ENCODE data around the gene PPP2R1B.

The PPP2R1B gene

DNA sequence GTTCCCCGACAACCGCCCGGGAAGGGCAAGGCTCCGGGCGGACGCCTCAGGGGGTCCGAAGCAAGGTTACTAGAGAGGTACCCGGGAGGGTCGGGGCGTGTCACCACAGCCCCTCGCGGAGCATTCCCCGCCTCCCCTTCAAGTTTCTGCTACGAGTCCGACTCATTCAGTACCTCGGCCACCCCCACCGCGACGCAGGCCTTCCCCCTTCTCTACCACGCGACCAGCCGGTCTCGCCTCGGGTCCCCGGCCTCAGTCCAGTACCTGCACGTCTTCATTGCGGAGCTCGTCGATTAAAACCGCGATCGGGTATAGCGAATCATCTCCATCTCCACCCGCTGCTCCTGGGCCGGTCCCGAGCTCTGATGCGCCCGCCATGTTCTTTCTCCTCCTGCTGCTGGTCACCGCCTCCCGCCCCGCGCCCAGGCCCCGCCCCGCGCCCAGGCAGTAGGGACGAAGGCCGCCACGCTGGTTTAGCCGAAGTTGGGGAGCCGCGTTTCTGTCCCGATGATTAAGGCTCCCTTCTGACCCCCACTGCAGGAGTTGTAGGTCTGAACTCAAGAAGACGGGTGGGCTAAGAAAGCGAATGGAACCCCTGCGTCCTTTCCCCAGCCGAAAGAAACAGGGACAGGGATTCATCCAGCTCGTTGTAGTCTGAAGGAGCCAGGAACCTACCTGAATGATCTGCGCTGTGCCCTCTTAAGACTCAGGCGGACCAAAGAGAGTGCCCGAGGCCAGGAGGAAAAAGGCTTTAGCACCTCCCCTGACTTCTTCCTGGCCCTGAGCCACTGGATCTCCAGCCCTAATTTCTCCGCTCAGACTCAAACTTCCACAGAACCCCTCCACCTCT is at the start of gene PPP2R1B:
Gene PPP2R1B, minus strand, starts transcription at position 406 of the 850 bp plus-strand sequence. Its CDS starts 28 bp downstream, at position 378.
- DNase-seq (ENCODE audit: low read depth): no peak
- H3K4me3 ChIP-seq (ENCODE audit: low read depth, low read length): peak within 1 kb of the TSS; percentile 68
- TF ChIP-seq, protein P1, sequence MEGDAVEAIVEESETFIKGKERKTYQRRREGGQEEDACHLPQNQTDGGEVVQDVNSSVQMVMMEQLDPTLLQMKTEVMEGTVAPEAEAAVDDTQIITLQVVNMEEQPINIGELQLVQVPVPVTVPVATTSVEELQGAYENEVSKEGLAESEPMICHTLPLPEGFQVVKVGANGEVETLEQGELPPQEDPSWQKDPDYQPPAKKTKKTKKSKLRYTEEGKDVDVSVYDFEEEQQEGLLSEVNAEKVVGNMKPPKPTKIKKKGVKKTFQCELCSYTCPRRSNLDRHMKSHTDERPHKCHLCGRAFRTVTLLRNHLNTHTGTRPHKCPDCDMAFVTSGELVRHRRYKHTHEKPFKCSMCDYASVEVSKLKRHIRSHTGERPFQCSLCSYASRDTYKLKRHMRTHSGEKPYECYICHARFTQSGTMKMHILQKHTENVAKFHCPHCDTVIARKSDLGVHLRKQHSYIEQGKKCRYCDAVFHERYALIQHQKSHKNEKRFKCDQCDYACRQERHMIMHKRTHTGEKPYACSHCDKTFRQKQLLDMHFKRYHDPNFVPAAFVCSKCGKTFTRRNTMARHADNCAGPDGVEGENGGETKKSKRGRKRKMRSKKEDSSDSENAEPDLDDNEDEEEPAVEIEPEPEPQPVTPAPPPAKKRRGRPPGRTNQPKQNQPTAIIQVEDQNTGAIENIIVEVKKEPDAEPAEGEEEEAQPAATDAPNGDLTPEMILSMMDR (IDR thresholded peaks at IDR 0.05; ENCODE audit: low read depth, low read length, missing control alignments): no peak

DNA sequence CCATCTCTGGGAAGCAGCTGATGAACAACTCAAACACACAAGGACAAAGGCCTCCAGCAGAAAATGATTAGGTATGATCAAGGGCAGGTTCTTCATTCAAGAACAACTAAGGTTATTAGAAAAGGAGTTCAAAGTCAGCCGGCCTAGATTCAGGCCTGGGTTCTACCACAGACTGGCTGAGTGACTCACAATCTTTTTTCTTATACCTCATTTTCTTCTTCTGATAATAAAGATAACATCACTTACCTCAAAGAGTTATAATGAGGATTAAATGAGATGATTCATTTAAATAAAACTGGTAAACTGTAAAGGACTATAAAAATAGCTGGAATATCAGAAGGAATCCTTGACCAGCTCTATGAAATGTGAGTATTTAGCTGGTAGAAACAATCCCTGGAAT is 49.3 kb upstream of the PPP2R1B start:
- TF ChIP-seq, protein P1 (IDR thresholded peaks at IDR 0.05; ENCODE audit: low read depth, low read length, missing control alignments): no peak

DNA sequence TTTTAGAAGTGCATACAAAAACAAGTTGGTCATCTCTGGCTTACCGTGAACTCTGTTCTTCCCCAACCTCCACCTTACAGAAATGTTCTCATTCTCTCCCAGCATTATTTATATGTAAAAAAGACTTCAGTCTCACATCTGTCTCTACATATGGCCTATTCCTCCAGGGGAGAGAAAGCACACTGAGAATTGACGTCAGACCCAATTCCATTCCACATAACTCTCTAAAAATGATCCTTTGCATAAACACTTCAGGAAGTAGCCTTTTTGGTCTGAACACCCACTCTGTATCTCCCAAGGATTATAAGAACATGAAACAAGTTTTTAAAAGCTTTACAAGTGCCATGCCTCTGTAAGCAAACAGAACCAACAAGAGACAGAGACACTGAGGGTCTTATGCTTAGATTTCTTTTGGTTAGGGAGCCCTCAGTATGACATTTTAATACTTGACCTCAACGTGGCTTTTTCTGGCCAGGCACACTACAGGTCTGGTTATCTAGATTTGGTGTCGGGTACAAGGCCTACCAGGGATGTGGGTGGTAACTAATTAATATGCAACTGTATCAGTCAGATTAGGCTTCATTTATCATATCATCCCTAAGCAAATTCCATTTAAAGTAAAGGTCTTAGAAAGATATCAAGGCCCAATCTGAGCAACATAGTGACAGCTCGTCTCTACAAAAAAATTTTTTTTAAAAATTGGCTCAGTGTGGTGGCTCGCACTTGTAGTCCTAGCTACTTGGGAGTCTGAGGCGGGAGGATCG is 48.5 kb upstream of the PPP2R1B start:
- no peak overlapping the region for H3K4me3 ChIP-seq (ENCODE audit: low read depth, low read length)
- DNase-seq (ENCODE audit: low read depth): no peak
- TF ChIP-seq, protein P1 (IDR thresholded peaks at IDR 0.05; ENCODE audit: low read depth, low read length, missing control alignments): no peak

More for the DNA sequence above, 49.3 kb upstream of the PPP2R1B start:
- no peak overlapping the region for H3K4me3 ChIP-seq (ENCODE audit: low read depth, low read length)
- no peak for DNase-seq (ENCODE audit: low read depth)

DNA sequence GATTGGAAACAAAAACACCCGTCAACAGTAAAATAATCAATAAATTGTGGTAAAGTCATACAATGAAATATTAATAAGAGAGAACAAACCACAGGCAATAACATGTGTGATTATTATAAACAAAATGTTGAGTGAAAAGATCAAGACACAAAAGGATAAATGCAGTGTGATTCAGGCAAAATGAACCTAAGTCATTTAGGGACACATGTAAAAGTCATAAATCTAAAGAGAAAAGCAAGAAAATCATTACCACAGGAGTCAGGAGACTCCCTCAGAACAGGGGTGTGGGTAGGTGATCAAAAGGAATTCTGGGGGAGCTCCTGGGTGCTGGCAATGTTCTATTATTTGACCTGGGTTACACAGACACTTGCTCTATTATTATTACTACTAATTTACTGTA is 47.9 kb upstream of the PPP2R1B start:
- TF ChIP-seq, protein P1 (IDR thresholded peaks at IDR 0.05; ENCODE audit: low read depth, low read length, missing control alignments): no peak
- DNase-seq (ENCODE audit: low read depth): no peak
- no peak overlapping the region for H3K4me3 ChIP-seq (ENCODE audit: low read depth, low read length)

DNA sequence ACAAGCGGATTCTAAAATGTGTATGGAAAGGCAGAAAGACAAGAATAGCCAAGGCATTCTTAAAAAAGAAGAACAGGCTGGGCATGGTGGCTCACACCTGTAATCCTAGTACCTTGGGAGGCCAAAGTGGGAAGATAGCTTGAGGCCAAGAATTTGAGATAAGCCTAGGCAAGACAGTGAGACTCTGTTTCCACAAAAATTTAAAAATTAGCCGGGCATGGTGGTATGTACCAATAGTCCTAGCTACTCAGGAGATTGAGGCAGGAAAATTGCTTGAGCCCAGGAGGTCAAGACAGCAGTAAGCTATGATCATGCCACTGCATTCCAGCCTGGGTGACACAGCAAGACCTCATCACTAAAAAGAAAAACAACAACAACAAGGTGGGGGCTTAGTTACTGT is 46.0 kb upstream of the PPP2R1B start:
- H3K4me3 ChIP-seq (ENCODE audit: low read depth, low read length): no peak overlapping the region
- TF ChIP-seq, protein P1 (IDR thresholded peaks at IDR 0.05; ENCODE audit: low read depth, low read length, missing control alignments): no peak

DNA sequence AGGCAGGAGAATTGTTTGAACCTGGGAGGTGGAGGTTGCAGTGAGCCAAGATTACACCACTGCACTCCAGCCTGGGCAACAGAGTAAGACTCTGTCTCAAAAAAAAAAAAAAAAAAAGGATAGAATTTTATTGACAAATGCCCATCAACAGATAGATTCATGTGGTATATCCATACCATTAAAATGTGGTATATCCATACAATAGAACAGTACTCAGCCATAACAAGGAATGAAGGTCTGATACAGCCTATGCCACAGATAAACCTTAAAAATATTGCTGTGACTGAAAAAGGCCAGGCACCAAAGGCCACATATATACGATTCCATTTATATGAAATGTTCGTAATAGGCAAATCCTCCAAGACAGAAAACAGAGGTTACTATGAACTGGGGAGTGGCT is 45.3 kb upstream of the PPP2R1B start:
- H3K4me3 ChIP-seq (ENCODE audit: low read depth, low read length): no peak overlapping the region
- DNase-seq (ENCODE audit: low read depth): no peak
- TF ChIP-seq, protein P1 (IDR thresholded peaks at IDR 0.05; ENCODE audit: low read depth, low read length, missing control alignments): no peak

More for the DNA sequence above, 46.0 kb upstream of the PPP2R1B start:
- DNase-seq (ENCODE audit: low read depth): no peak

All from GM12864 (cell line).